HUDEP-2 (cell line): ENCODE measurements around the gene GPR32.
"Not testable (repeated sequence)": the region's sequence is repeated elsewhere in the genome, so short reads cannot be mapped to it uniquely, and the experiment has no call there.

Experiments used
- DNase-seq, 76 experiments: peaks; one replicate each; lab custom pipeline; 2025; ENCODE audit not compliant: unreplicated experiment in 76 of 76; lab: John Stamatoyannopoulos, UW

GPR32 gene

GRCh38 chr19:50797781-50798658 is 27.8 kb downstream of the GPR32 start:
- no peak for DNase-seq

DNA sequence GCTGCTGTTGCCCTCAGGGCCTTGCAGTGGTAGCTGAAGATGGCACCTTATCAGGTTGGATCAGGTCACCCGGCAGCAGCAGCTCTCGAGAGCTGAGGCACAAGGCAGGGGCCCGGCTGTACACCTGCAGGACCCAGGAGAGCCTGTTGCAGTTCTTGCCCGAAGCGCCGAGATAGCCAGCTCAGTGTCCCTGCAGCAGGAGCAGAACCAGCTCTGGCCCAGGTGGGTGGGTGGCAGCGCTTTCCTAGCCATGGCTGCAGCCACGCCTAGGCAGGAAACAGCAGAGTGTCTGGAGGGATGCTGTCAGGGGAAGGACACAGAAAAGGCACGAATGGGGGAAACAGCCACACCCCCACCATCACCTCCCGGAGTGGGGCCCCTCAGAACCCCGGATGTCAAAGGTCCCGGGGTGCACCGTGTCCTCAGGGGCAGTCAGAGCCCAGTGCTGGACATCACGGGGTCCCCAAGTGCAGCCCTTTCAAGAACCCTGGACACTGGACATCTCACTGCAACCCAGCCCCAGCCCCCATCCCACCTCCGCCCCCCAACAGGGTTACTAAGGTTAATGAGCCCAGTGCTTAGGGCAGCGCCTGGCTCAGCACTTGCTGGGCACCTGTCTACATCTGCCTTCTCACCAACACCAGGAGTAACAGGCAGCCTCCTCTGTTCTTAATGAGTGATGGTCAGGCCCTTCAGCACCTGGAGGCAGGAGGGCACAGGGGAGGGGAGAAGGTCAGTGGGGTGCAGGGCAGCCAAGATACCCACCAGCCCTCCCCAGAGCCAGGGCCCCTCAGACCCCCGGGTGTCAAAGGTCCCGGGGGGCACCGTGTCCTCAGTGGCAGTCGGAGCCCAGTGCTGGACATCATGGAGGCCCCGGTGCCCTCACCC is 28.6 kb downstream of the GPR32 start:
- DNase-seq = peak in 1 of 76 experiments; percentile 14

- no peak for DNase-seq
These were observed 29.2 kb downstream of the GPR32 start for GRCh38 chr19:50799547-50799851.

DNA sequence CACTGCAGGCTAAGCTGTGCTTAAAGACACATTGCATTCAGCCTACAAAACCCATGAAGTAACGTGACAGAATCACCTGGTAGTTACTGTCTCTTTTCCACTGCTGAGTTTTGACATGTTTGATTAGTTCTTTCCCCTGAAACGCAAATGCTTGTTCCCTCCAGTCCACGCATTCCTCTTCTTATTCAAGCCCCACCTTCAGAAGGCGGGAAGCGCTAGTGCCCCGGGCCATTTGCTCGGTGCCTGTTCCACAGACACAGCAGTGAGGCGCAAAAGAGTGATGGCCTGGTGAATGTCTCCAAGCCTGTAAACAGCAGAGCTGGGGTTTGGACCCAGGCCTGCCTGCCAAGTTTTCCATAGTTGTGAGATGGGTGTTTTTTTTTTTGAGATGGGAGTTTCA is 30.8 kb downstream of the GPR32 start:
- no peak for DNase-seq

DNA sequence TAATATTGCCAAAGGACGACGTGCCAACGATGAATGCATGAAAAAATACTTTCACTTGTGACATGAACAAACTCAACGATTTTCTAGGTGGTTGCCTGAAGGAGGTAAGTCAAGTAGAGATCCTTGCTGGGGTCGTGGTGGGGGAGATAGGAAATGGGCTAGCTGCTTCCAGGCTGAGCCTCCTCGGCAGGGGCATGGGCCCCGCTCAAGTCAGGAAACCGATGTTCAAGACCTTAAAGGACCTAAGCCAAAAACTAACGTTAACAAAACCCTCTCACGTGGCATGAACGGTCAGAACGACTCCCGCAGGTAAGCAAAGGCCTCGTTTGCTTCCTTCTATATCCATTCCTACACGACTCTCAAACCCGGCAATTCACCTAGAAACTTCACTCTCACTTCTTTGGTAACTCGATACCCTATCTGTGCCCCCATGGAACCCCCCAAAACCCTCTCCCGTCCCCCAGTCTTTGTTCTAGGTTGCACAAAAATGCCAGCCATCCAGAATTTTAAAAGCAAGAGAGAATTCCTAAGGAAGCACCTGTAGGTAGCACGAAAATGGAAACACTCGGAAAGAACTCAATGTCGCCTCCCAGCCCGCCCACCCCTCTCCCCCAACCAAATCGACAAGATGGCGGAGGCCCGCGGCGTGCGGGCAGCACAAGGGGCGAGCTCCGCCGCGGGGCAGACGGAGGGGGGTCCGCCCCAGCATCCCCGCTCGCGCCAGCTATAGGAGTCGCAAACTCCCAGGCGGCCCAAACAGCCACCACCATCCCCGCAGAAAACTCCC is 33.6 kb downstream of the GPR32 start:
- DNase-seq = peak in 31 of 76 experiments; percentile 17 to 72 (median 51)

- DNase-seq = peak; percentile 95 to 100 (median 100)
These were observed 34.4 kb downstream of the GPR32 start for GRCh38 chr19:50804420-50805272.

GRCh38 chr19:50808856-50809255 is 38.6 kb downstream of the GPR32 start:
- DNase-seq = no peak

DNA sequence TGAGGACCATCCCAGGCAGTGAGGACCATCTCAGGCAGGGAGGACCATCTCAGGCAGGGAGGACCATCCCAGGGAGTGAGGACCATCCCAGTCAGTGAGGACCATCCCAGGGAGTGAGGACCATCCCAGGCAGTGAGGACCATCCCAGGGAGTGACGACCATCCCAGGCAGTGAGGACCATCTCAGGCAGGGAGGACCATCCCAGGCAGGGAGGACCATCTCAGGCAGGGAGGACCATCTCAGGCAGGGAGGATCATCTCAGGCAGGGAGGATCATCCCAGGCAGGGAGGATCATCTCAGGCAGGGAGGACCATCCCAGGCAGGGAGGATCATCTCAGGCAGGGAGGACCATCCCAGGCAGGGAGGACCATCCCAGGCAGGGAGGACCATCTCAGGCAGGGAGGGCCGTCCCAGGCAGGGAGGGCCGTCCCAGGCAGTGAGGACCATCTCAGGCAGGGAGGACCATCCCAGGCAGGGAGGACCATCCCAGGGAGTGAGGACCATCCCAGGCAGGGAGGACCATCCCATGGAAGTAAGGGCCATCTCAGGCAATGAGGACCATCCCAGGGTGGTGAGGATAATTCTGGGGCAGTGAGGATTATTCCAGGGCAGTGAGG is 41.5 kb downstream of the GPR32 start:
- not testable (repeated sequence) for DNase-seq

GRCh38 chr19:50812474-50812873 is 42.2 kb downstream of the GPR32 start:
- no peak for DNase-seq

DNA sequence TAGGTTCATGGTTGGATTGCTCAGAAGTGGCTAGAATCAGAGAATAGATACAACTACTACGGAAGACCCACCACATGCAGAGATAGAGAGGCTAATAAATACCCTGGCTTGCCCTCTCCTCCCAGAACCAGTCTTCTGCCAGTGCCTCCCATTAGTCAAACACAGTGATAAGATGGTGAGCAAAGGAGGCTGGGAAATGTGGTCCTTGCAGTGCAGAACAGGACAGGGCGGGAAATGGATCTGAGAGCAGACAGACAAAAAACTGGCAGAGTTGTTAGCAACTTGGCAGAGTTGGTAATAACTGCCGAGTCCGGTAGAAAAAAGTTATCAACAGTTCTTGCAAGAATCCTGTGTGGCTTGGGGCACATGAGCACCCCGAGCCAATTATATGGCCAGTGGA is 44.6 kb downstream of the GPR32 start:
- peak in 1 of 76 experiments; percentile 25 for DNase-seq

DNA sequence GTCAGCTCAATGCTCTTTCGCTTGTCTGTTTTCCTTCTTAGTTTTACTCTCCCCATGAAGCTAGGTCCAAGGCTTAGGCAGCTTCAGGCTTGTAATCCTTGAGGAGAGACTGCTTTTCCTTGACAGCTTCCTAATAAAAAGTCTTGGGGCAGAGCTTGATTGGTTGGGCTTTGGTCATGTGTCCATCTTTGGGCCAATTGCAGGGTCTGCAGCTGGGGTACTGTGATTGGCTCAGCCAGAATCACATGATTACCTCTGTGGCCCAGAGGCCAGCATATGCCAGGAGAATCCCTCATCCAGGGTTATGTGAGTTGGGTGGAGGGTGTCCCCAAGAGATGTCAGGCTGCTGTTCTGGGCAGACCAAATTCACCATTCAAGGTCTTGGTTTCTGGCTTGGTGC is 45.2 kb downstream of the GPR32 start:
- DNase-seq = no peak

- DNase-seq = peak in 73 of 76 experiments; percentile 22 to 98 (median 88)
These were observed 47.9 kb downstream of the GPR32 start for GRCh38 chr19:50817941-50818858.

DNA sequence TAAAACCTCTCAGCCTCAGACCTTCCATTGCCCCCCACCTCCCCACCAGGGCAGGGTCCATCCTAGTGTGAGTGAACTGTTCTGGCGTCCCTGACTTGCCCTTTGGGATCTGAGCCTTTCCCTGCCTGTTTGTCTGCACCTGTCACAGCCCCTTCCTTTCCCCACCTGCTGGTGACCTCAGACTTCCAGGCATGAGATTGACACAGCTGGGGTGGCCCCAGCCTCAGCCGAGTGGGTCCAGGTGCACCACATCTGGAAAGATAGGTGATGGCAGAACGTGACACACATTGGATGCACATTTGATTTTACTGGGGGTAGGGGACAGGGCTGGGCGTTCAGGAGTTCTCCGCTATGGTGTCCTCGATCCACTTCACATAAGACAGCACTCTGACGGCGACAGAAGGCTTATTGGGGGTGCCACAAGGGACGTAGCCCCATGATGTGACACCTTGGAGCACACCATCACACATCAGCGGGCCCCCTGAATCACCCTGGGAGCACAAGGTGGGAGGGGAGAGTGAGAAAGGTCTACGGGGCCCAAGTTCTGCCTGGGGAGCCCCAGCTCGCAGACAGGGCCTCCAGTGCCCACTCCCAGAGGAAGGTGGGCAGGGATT is 48.7 kb downstream of the GPR32 start:
- no peak for DNase-seq

DNA sequence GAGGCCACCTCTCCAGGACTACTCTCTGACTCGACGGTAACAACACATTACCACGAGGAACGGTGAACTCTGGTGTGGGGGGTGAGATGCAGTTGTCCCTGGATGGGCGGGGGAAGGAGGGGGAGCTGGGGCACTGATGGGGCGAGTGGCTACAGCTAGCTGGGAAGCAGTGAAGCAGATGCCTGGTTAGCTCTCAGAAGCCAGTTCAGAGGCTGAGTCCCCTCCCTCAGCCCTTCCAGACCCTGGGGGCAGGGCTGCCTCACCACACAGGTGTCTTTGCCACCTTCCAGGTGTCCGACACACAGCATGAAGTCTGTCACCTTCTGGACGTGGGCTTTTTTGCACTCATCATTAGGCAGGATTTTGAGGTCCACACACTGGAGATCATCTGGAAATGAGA is 49.4 kb downstream of the GPR32 start:
- no peak for DNase-seq

- peak in 21 of 76 experiments; percentile 9 to 47 (median 27) for DNase-seq
These were observed 49.8 kb downstream of the GPR32 start for GRCh38 chr19:50820086-50820485.

DNA sequence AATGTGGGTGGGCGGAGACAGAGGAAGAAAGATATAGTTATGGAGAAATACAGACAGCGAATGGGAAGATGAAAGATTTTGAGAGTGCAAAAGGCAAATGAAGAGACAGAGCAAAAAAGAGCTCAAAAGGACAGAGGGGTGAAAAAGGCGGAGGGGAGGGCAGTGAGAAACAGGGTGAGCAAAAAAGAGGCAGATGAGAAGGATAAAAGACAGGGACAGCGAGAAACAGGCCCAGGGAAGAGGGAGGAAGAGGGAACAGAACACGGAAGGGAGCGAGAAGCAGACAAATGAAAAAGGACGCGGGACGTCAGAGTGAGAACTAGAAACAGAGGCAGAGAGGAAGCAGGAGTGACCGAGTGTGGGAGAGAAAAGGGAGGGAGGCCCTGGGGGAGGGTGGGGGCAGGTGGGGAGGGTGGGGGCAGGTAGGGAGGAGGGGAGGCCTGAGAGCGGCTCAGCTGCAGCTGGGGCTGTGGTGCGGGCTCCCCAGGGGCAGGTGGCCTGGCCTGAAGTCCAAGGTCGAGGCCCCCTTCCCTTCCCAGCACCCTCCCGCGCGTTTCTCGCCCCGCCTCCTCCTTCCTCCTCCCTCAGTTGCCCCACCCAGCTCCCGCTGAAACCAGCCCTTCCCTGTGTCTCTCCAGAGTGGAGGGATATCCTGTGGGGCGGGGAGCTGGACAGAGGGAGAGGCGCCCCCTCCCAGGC is 50.4 kb downstream of the GPR32 start:
- DNase-seq = peak in 7 of 76 experiments; percentile 9 to 41 (median 21)

DNA sequence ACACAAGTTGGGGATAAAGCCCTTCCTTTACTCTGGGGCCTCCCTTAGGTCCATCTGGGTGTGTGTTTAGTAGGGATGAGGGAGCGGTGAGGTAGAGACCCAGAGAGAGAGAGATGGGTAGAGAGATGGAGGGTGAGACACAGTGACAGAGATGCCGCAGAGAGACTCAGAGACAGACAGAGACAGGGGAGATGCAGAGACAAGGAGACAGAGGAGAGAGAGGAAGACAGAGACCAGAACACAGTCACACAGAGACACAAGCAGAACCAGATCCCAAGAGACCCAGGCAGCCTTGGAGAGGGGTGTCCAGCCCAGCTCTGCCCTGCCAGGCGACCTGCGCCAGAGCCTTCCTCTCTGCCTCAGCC is 51.0 kb downstream of the GPR32 start:
- DNase-seq = no peak
